KMS-11 (cell line): ENCODE measurements around the gene ATXN7L1.

Experiments
- H2AFZ ChIP-seq: fragments of 200-600 bp; sonication (generic); 2 replicates; pipeline ENCODE4 v1.6.1; 2016; ENCODE audit warnings: antibody characterized with exemption, mixed run types, low read depth
- H3K27ac ChIP-seq: fragments of 200-600 bp; sonication (generic); 2 replicates; pipeline ENCODE4 v1.6.1; 2016; ENCODE audit warnings: mild to moderate bottlenecking, mixed run types
- H3K27me3 ChIP-seq: fragments of 200-600 bp; sonication (generic); 2 replicates; pipeline ENCODE4 v1.6.1; 2017; ENCODE audit warnings: mild to moderate bottlenecking, low read depth, mixed run types, moderate library complexity; ENCODE audit not compliant: insufficient read depth
- H3K36me3 ChIP-seq: fragments of 200-600 bp; sonication (generic); 2 replicates; pipeline ENCODE4 v1.6.1; 2017; ENCODE audit warnings: mild to moderate bottlenecking, mixed run types; ENCODE audit not compliant: insufficient read depth
- H3K4me1 ChIP-seq: fragments of 200-600 bp; sonication (generic); 2 replicates; pipeline ENCODE4 v1.6.1; 2016; ENCODE audit warnings: mild to moderate bottlenecking, low read depth, mixed run types; ENCODE audit not compliant: poor library complexity, severe bottlenecking
- H3K4me2 ChIP-seq: fragments of 200-600 bp; sonication (generic); 2 replicates; pipeline ENCODE4 v1.7.0; 2016; ENCODE audit warnings: mild to moderate bottlenecking, mixed run types
- H3K4me3 ChIP-seq: fragments of 200-600 bp; sonication (generic); IDR thresholded peaks from 2 replicates; pipeline ENCODE4 v1.6.1; 2017; ENCODE audit warnings: low read depth, low read length, mixed read lengths; ENCODE audit not compliant: insufficient read depth
- H3K79me2 ChIP-seq: fragments of 200-600 bp; sonication (generic); 2 replicates; pipeline ENCODE4 v1.6.1; 2016; ENCODE audit warnings: low read depth, mixed run types; ENCODE audit not compliant: insufficient read depth
- H3K9ac ChIP-seq: fragments of 200-600 bp; sonication (generic); 2 replicates; pipeline ENCODE4 v1.6.1; 2016; ENCODE audit warnings: mild to moderate bottlenecking, mixed run types
- H4K20me1 ChIP-seq: fragments of 200-600 bp; sonication (generic); 2 replicates; pipeline ENCODE4 v1.6.1; 2016; ENCODE audit warnings: mild to moderate bottlenecking, mixed run types; ENCODE audit not compliant: insufficient read depth
- TF ChIP-seq, protein P1 (sequence below): fragments of 200-600 bp; sonication (generic); conservative IDR thresholded peaks from 2 replicates; pipeline ENCODE4 v1.6.1; 2017; ENCODE audit warnings: low read depth, mild to moderate bottlenecking, antibody characterized with exemption, low read length, moderate library complexity, mixed read lengths

Gene ATXN7L1

DNA sequence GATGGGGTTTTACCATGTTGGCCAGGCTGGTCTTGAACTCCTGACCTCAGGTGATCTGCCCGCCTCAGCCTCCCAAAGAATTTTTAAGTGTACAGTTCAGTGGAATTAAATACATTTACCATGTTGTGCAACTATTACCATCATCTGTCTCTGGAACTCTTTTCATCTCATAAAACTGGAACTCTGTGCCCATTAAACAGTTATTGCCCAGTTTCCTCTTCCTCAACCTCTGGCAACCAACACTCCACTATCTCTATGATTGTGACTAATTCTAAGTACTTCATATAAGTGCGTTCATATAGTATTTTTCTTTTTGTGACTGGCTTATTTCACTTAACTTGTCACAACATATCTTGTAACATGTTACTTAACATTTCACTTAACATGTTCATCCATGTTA, 41.3 kb upstream of the ATXN7L1 start:
- Histone ChIP-seq H3K9ac (no peak overlapping the region), H2AFZ (no peak overlapping the region), H3K4me1 (no peaks in the 10 kb centered on the region), H3K4me2 (no peak overlapping the region), H4K20me1 (no peaks in the 10 kb centered on the region), H3K27ac (no peak overlapping the region), H3K4me3 (no peak overlapping the region), H3K27me3 (no peaks in the 10 kb centered on the region), H3K79me2 (no peaks in the 10 kb centered on the region), H3K36me3 (no peaks in the 10 kb centered on the region)
- TF ChIP-seq, protein P1, sequence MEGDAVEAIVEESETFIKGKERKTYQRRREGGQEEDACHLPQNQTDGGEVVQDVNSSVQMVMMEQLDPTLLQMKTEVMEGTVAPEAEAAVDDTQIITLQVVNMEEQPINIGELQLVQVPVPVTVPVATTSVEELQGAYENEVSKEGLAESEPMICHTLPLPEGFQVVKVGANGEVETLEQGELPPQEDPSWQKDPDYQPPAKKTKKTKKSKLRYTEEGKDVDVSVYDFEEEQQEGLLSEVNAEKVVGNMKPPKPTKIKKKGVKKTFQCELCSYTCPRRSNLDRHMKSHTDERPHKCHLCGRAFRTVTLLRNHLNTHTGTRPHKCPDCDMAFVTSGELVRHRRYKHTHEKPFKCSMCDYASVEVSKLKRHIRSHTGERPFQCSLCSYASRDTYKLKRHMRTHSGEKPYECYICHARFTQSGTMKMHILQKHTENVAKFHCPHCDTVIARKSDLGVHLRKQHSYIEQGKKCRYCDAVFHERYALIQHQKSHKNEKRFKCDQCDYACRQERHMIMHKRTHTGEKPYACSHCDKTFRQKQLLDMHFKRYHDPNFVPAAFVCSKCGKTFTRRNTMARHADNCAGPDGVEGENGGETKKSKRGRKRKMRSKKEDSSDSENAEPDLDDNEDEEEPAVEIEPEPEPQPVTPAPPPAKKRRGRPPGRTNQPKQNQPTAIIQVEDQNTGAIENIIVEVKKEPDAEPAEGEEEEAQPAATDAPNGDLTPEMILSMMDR: no peak

DNA sequence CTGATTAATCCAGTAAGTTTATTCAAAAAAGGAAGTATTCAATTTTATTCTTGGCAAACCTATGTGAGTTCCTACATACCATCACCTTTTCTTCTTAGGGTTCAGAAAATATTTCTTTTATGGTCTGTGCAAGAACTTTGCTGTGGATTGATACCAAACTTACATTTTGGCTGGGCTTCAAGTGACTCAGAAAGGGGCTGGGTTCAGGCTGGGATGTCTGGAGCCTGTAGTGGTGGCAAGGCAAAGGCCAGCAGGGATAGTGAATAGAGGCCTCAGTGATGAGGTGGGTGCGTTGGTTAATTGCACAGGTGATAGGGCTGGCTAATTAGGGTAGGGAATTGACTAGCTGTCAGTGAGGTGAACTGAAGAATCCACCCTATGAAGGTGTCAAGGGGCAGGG, 40.2 kb upstream of the ATXN7L1 start:
- Histone ChIP-seq H3K4me3 (no peak overlapping the region), H3K27ac (no peak overlapping the region), H3K4me2 (no peak overlapping the region), H2AFZ (no peak overlapping the region), H3K27me3 (no peaks in the 10 kb centered on the region), H4K20me1 (no peaks in the 10 kb centered on the region), H3K36me3 (no peaks in the 10 kb centered on the region), H3K79me2 (no peaks in the 10 kb centered on the region), H3K4me1 (no peaks in the 10 kb centered on the region), H3K9ac (no peak overlapping the region)
- TF ChIP-seq, protein P1: no peak

DNA sequence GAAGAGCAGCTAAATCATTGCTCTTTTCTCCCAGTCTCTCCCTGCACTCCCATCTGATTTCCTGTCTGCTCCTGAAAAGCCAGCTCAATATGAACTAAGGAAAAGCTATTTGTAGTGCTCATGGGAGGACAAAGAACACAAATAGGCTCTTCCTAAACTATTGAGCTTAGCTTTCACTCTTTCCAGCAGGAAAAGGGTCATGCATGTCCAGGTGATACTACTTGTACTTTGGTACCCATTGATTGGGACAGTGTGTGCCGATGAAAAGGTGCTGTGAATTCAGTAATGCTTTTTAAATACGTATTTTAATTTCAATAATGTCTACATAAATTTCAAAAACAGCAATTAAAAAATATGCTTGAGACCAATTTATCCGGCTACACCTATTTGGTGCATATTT, 37.5 kb upstream of the ATXN7L1 start:
- Histone ChIP-seq H3K79me2 (no peaks in the 10 kb centered on the region), H3K4me1 (no peaks in the 10 kb centered on the region), H3K36me3 (no peaks in the 10 kb centered on the region), H3K27ac (no peak overlapping the region), H3K4me2 (no peak overlapping the region), H3K9ac (no peak overlapping the region), H4K20me1 (no peaks in the 10 kb centered on the region), H3K4me3 (no peak overlapping the region), H3K27me3 (no peaks in the 10 kb centered on the region), H2AFZ (no peak overlapping the region)
- TF ChIP-seq, protein P1: no peak

DNA sequence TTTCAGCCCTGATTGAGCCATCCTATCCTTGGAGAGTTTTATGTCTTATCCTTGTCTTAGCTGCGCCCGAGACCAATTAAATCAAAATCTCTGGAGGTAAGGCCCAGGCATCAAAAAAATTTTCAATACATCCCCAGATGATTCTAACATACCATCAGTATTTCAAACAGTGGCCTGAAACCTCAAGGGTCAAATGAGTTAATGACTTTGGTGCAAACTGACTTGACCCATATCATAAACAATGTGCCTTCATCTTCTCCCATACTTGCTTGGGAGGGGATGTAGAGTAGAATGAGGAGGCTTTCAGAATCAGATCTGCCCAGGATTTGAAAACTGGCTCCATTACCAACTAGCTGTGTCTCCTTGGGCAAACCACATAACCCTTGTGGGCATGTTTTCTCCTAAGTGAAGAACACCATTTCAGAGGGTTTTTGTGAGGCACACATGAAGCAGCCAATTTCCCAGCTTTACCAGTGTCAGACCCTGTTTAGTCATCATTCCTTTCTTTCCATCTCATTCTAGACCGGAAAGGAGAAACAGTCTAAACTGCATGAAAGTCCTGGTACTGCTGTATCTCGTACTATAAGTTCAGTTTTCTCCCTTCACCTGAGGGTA, 35.7 kb upstream of the ATXN7L1 start:
- Histone ChIP-seq H3K79me2 (no peaks in the 10 kb centered on the region), H3K36me3 (no peaks in the 10 kb centered on the region), H3K9ac (no peak overlapping the region), H3K4me2 (no peak overlapping the region), H3K4me3 (no peak overlapping the region), H4K20me1 (no peaks in the 10 kb centered on the region), H3K27me3 (no peaks in the 10 kb centered on the region), H2AFZ (no peak overlapping the region), H3K4me1 (no peaks in the 10 kb centered on the region), H3K27ac (no peak overlapping the region)
- TF ChIP-seq, protein P1: no peak
